BLaER1 (cell line): ENCODE results near the gene IER2.
A peak's percentile ranks its signal among the peaks of the same experiment; 100 is the strongest.
"Not testable (repeated sequence)": the region's sequence is repeated elsewhere in the genome, so short reads cannot be mapped to it uniquely, and the experiment has no call there.

Source experiments
- H3K27ac ChIP-seq: shearing (Covaris generic); formaldehyde crosslinking; 2 replicates; pipeline ENCODE4 v1.8.1; 2022
- H3K27me3 ChIP-seq: shearing (Covaris generic); formaldehyde crosslinking; 2 replicates; pipeline ENCODE4 v1.8.1; 2022
- H3K36me3 ChIP-seq: shearing (Covaris generic); formaldehyde crosslinking; 2 replicates; pipeline ENCODE4 v1.8.1; 2022
- H3K4me1 ChIP-seq: shearing (Covaris generic); formaldehyde crosslinking; 2 replicates; pipeline ENCODE4 v1.8.1; 2022
- H3K4me2 ChIP-seq: shearing (Covaris generic); formaldehyde crosslinking; 2 replicates; pipeline ENCODE4 v1.8.1; 2022
- H3K4me3 ChIP-seq: shearing (Covaris generic); formaldehyde crosslinking; 2 replicates; pipeline ENCODE4 v1.8.1; 2022
- H3K9ac ChIP-seq: shearing (Covaris generic); formaldehyde crosslinking; 2 replicates; pipeline ENCODE4 v1.8.1; 2022
- H3K9me3 ChIP-seq: shearing (Covaris generic); formaldehyde crosslinking; 2 replicates; pipeline ENCODE4 v1.8.1; 2022
- H4K20me1 ChIP-seq: shearing (Covaris generic); formaldehyde crosslinking; 2 replicates; pipeline ENCODE4 v1.8.1; 2022
- Cebpa-rat ChIP-seq: shearing (Covaris generic); IDR thresholded peaks from 2 replicates; pipeline ENCODE4 v1.8.1; 2022

IER2 gene

DNA sequence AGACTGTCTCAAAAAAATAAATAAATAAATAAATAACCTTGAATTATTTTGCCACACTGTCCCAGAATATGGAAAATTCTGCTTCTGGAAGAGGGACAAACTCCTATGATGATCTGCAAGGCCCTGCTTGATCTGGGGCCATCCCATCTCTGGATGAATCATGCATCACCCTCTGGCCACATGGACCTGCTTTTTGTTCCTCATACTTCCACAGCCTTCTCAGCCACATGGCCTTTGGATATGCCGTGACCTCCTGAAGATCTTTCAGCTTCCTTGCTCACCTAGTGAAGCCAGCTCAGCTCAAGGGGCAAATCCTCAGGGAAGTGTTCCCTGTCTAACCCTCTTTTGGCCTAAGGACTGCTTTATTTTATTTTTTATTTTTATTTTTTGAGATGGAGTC is 10.3 kb downstream of the IER2 start:
- Histone ChIP-seq H3K27ac (peak overlapping the region; percentile 56), H3K9me3 (no peaks in the 10 kb centered on the region), H3K36me3 (no peaks in the 10 kb centered on the region), H3K4me1 (peaks cover 93% of the 10 kb centered on the region), H3K9ac (no peak overlapping the region; the same call in 1 of the 2 replicates), H3K27me3 (no peaks in the 10 kb centered on the region), H3K4me3 (no peak overlapping the region), H3K4me2 (peak overlapping the region; percentile 93), H4K20me1 (no peaks in the 10 kb centered on the region)
- no peak for TF ChIP-seq Cebpa-rat

DNA sequence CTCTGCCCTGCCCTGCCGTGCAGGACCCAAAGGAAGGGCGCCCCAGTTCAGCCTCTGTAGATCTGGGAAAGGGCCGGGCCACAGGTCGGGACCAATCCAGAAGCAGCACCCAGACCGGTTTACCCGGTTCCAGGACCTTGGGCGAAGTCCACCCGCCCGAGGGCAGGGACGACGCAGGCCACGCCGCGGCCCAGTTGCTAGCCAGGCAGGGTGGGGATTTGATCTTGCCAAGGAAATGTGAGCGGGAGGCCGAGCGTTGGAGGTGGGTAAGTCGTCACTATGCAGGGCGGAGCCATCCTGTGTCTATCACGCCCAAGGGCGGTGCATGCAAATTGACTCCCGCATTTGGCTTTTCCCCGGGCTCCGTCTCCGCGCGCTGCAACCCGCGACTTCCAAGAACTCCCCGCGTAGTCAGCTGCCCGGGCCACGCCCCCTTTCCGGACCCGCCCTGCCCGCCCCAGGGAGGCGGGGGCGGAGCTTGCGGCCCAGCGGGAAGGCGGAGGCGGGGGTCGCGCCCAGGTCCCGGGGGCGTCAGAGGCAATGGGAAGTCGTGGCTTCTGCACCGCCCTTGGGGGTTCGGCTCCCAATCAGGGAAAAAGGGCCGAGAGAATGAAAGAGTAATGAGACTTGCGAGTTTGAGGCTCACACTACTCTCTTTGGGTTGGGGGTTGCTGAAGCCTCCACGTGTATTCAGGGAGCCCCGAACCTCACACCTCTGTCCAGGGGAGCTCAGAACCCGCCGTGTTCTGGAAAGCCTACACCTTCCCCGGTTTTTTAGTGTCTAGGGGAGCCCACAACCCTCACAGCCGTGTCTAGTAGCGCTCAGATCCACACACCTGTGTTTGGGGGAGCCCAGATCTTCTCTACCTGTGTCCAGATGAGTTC is 12.8 kb downstream of the IER2 start:
- peak overlapping the region; percentile 62 for H3K4me3 ChIP-seq
- TF ChIP-seq Cebpa-rat = no peak

DNA sequence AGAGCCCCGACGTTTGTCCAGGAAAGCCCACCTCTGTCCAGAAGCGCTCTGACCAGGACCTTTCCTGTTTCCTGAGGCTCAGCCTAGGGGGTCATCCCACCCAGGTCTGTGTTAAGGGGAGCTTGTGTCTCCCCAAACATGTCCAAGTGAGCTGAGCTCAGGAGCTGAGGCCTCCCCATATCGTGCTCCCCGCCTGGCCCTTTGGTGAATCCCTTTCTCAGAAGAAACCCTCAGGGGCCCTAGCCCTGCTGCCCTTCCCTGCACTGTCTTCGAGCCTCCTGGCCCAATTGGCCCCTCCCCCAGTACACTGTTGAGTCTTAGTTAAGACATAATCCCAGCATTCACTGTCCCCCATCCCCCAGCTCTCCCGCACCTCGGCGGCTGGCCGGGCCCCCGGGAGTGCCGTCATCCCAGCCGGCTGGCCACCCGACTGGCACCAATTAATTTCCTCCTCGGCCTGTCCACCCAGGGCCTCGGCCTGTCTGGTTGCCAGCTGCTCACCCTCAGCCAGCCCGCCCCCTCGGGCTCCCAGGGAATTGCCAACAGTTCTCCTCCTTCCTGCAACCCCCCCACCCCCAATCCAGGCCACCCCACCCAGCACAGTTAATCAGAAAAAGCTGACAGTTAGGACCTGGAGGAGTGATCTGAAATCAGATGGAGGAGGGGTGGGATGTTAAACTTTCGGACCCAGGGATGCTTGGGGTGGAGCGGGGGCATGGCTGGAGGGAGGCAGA is 13.6 kb downstream of the IER2 start:
- Histone ChIP-seq H3K4me1 (peaks cover 96% of the 10 kb centered on the region), H3K4me2 (peak overlapping the region; percentile 93), H3K4me3 (peak overlapping the region; percentile 62), H3K27ac (peak overlapping the region; percentile 98), H3K36me3 (no peaks in the 10 kb centered on the region), H4K20me1 (no peaks in the 10 kb centered on the region), H3K27me3 (no peaks in the 10 kb centered on the region), H3K9me3 (no peaks in the 10 kb centered on the region), H3K9ac (peak overlapping the region; percentile 85)
- TF ChIP-seq Cebpa-rat = no peak

More for the DNA sequence above, 12.8 kb downstream of the IER2 start:
- H3K27me3 ChIP-seq = no peaks in the 10 kb centered on the region
- peak overlapping the region; percentile 93 for H3K4me2 ChIP-seq
- peak overlapping the region; percentile 85 for H3K9ac ChIP-seq
- no peaks in the 10 kb centered on the region for H3K36me3 ChIP-seq
- H3K27ac ChIP-seq = peak overlapping the region; percentile 98
- no peaks in the 10 kb centered on the region for H3K9me3 ChIP-seq
- peaks cover 96% of the 10 kb centered on the region for H3K4me1 ChIP-seq
- H4K20me1 ChIP-seq = no peaks in the 10 kb centered on the region

DNA sequence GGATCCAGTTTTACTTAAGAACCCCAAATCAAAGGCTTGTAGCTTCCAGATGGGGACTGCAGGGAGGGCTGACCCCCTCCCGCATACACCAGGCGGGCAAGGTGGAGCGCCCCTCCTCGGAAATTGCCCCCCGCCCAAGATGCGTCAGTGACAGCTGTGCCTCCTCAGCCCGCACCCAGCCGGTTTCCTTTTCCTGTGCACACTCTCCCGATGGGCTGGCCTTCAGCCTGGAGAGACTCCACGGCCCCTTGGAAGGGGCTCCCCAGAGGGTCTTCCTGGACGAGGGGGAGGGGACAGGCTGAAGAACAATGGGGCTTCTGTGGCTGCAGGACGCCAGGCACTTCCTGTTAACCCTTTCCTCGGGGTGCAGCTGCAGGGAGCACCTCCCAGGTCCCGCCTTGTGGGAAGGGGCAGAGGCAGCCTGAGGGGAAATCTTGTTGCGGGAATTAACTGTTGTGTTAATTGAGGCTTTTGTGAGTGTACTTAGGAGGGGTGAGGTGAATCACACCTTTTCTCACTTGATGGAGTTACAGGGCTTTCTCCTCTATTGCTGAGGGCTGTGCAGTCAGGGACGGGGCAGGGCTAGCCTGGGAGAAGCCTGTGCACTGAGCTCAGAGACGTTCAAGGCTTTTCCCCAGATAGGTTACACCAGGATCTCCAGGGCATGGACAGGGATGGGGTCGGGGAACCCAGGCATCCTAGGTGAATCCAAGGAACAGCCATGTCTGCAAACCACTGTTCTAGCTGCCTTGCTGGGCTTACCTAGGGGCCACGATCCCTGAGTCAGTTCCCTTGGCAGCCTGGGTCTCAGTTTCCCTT is 14.3 kb downstream of the IER2 start:
- Histone ChIP-seq H3K4me1 (peaks cover 96% of the 10 kb centered on the region), H3K4me3 (peak overlapping the region; percentile 62), H3K27ac (peak overlapping the region; percentile 98), H3K4me2 (peak overlapping the region; percentile 93), H3K9me3 (no peaks in the 10 kb centered on the region), H4K20me1 (no peaks in the 10 kb centered on the region), H3K27me3 (no peaks in the 10 kb centered on the region), H3K36me3 (no peaks in the 10 kb centered on the region), H3K9ac (peak overlapping the region; percentile 85)
- no peak for TF ChIP-seq Cebpa-rat

DNA sequence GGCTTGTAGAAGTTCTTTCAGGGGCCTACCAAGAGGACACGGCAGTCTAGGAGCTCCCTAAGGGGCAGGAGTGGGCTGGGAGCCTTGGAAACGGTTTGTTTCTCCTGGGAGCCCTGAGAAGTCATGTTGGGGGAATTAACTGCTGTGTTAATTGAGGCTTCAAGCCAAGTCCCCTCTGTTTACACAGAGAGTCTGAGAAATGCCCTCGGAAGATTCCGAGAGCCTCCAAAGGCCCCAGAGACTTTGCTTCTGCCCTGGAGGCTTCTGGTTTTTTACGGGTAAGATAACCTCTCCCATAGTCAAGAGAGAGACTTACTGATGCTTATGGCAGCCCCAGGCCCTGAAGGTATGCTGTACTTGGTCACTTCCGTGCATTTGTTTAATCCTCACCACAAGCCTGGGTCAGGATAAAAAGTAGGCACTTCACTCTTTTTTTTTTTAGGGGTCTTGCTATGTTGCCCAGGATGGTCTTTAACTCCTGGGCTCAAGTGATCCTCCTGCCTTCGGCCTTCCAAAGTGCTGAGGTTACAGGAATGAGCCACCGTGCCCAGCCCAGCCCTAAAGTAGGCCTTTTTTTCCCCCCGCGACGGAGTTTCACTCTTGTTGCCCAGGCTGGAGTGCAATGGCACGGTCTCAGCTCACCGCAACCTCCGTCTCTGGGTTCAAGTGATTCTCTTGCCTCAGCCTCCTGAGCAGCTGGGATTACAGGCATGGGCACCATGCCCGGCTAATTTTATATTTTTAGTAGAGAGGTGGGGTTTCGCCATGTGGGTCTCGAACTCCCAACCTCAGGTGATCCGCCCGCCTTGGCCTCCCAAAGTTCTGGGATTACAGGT is 15.2 kb downstream of the IER2 start:
- Histone ChIP-seq H3K27ac (peak overlapping the region; percentile 98), H3K4me3 (peak overlapping the region; percentile 62), H3K9ac (peak overlapping the region; percentile 85), H4K20me1 (no peaks in the 10 kb centered on the region), H3K4me2 (peak overlapping the region; percentile 93), H3K9me3 (no peaks in the 10 kb centered on the region), H3K36me3 (no peaks in the 10 kb centered on the region), H3K27me3 (no peaks in the 10 kb centered on the region), H3K4me1 (peaks cover 96% of the 10 kb centered on the region)
- TF ChIP-seq Cebpa-rat = no peak

DNA sequence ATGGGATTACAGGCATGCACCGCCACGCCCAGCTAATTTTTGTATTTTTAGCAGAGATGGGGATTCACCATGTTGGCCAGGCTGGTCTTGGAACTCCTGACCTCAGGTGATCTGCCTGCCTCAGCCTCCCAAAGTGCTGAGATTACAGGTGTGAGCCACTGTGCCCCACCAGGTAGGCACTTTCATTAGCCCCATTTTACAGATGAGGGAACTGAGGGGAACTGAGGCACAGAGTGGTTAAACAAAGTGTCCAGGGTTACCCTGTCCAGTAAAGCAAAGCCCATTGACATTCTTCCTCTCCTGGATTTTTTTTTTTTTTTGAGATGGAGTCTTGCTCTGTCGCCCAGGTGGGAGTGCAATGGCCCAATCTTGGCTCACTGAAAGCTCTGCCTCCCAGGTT is 15.9 kb downstream of the IER2 start:
- H3K27me3 ChIP-seq, H3K9me3 ChIP-seq, H3K4me3 ChIP-seq, H4K20me1 ChIP-seq, H3K36me3 ChIP-seq: not testable (repeated sequence)
- Histone ChIP-seq H3K4me2 (peak overlapping the region; percentile 93), H3K4me1 (peaks cover 96% of the 10 kb centered on the region), H3K9ac (peak overlapping the region; percentile 85; the same call in 1 of the 2 replicates), H3K27ac (peak overlapping the region; percentile 98)

DNA sequence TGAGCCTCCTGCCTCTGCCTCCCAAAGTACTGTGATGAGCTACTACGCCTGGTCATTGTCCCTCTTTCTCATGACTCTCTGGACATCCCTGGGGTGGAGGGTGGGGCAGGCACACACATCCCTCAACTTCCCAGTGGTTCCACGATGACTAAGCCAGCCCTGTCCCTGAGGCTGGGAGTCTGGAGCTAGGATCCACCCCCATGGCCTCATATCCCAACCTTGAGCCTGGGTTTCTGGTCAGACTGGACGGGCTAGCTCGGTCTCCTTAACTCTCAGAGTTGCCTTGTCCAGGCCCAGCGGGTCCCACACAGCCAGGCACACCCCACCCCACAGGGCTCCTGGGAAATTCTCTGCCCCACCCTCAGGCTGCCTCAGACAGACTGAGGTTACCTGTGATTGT is 19.6 kb downstream of the IER2 start:
- H3K27me3 ChIP-seq = no peaks in the 10 kb centered on the region
- no peaks in the 10 kb centered on the region for H4K20me1 ChIP-seq
- no peak for TF ChIP-seq Cebpa-rat
- peak overlapping the region; percentile 93 for H3K4me2 ChIP-seq
- no peaks in the 10 kb centered on the region for H3K36me3 ChIP-seq
- peaks cover 100% of the 10 kb centered on the region for H3K4me1 ChIP-seq
- H3K4me3 ChIP-seq = no peak overlapping the region
- H3K9me3 ChIP-seq = no peaks in the 10 kb centered on the region
- H3K9ac ChIP-seq = no peak overlapping the region
- peak overlapping the region; percentile 98 for H3K27ac ChIP-seq

DNA sequence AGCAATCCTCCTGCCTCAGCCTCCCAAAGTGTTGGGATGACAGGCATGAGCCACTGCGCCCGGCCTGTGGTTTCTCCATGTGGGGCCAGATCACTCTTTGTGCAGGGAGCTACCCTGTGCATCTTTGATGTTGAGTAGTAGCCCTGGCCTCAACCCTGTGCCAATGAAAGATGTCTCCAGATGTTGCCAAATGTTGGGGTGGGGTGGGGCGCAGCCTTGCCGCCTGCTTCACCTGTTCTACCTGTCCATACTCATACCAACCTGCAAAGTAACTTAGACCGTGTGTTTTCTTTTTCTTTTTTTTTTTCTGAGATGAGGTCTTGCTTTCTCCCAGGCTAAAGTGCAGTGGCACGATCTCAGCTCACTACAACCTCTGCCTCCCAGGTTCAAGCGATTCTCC is 20.9 kb downstream of the IER2 start:
- no peak for TF ChIP-seq Cebpa-rat
- H4K20me1 ChIP-seq = no peaks in the 10 kb centered on the region
- no peaks in the 10 kb centered on the region for H3K9me3 ChIP-seq
- no peaks in the 10 kb centered on the region for H3K27me3 ChIP-seq
- H3K27ac ChIP-seq = 0 out of 2 replicates have a peak overlapping the region, but pooled peaks have one; percentile 98
- no peak overlapping the region for H3K4me3 ChIP-seq
- peaks cover 98% of the 10 kb centered on the region for H3K4me1 ChIP-seq
- no peaks in the 10 kb centered on the region for H3K36me3 ChIP-seq
- H3K4me2 ChIP-seq = peak overlapping the region; percentile 93
- no peak overlapping the region for H3K9ac ChIP-seq
